ENCODE measurements around the gene PLLP.
"Not testable (repeated sequence)": the region's sequence is repeated elsewhere in the genome, so short reads cannot be mapped to it uniquely, and the experiment has no call there.

Gene PLLP

GRCh38 chr16:57271063-57271345, 13.5 kb downstream of the PLLP start:
- no peak for DNase-seq

- no peak for DNase-seq
Measured at GRCh38 chr16:57270221-57271062, 14.0 kb downstream of the PLLP start.

- DNase-seq = no peak
Measured at GRCh38 chr16:57268804-57269800, 15.4 kb downstream of the PLLP start.

- DNase-seq = not testable (repeated sequence)
Measured at GRCh38 chr16:57267343-57267742, 17.1 kb downstream of the PLLP start.

GRCh38 chr16:57266531-57267260, 17.8 kb downstream of the PLLP start:
- DNase-seq = peak; percentile 25

GRCh38 chr16:57265850-57266530, 18.5 kb downstream of the PLLP start:
- no peak for DNase-seq

GRCh38 chr16:57264950-57265371, 19.5 kb downstream of the PLLP start:
- DNase-seq = no peak

- no peak for DNase-seq
Measured at GRCh38 chr16:57264381-57264780, 20.1 kb downstream of the PLLP start.

- no peak for DNase-seq
Measured at GRCh38 chr16:57263541-57264351, 20.7 kb downstream of the PLLP start.

GRCh38 chr16:57262841-57263540, 21.5 kb downstream of the PLLP start:
- DNase-seq = no peak

GRCh38 chr16:57261806-57262205, 22.7 kb downstream of the PLLP start:
- DNase-seq = no peak

GRCh38 chr16:57260294-57260929, 24.1 kb downstream of the PLLP start:
- peak; percentile 23 for DNase-seq

- no peak for DNase-seq
Measured at GRCh38 chr16:57258910-57259475, 25.5 kb downstream of the PLLP start.

- DNase-seq = no peak
Measured at GRCh38 chr16:57258226-57258909, 26.1 kb downstream of the PLLP start.

GRCh38 chr16:57257455-57258070, 26.9 kb downstream of the PLLP start:
- DNase-seq = no peak

GRCh38 chr16:57256601-57257395, 27.7 kb downstream of the PLLP start:
- no peak for DNase-seq

- DNase-seq = no peak
Measured at GRCh38 chr16:57255686-57256415, 28.6 kb downstream of the PLLP start.

Measured in activated gamma-delta T cell treated with Interleukin-2 at 50 U/mL for 16 hours (primary cell).